Liver (tissue), 3 donors: ENCODE data around the gene GDF10.

Experiments used
- EGR1 ChIP-seq, 2 donors: IDR thresholded peaks; 2 replicates each; pipeline ENCODE4 v1.6.1; 2016 to 2018; ENCODE audit warnings: antibody characterized with exemption in 2 of 2, low read depth in 2 of 2
- FOXA1 ChIP-seq: IDR thresholded peaks from 2 replicates; pipeline ENCODE4 v1.6.1; 2016; ENCODE audit warnings: antibody characterized with exemption
- GABPA ChIP-seq, 2 donors: IDR thresholded peaks in 1 of 2; conservative IDR thresholded peaks in 1 of 2; 2 replicates each; pipeline ENCODE4 v1.6.1; 2016; ENCODE audit warnings: antibody characterized with exemption in 2 of 2, mild to moderate bottlenecking in 1 of 2, moderate library complexity in 1 of 2
- JUND ChIP-seq, 2 donors: IDR thresholded peaks; 2 replicates each; pipeline ENCODE4 v1.6.1; 2016; ENCODE audit warnings: antibody characterized with exemption in 2 of 2
- NR2F2 ChIP-seq: IDR thresholded peaks from 2 replicates; pipeline ENCODE4 v1.6.1; 2016; ENCODE audit warnings: antibody characterized with exemption
- RAD21 ChIP-seq, 2 donors: IDR thresholded peaks; 2 replicates each; pipeline ENCODE4 v1.6.1; 2016; ENCODE audit warnings: antibody characterized with exemption in 2 of 2, mild to moderate bottlenecking in 2 of 2
- RXRA ChIP-seq, 2 donors: IDR thresholded peaks; 2 replicates each; pipeline ENCODE4 v1.6.1; 2017 to 2018; ENCODE audit warnings: antibody characterized with exemption in 2 of 2, mild to moderate bottlenecking in 1 of 2
- SP1 ChIP-seq: IDR thresholded peaks from 2 replicates; pipeline ENCODE4 v1.6.1; 2018; ENCODE audit warnings: antibody characterized with exemption, mild to moderate bottlenecking
- TAF1 ChIP-seq: conservative IDR thresholded peaks from 2 replicates; pipeline ENCODE4 v1.6.1; 2016; ENCODE audit warnings: antibody characterized with exemption, mild to moderate bottlenecking
- TF ChIP-seq, protein P1 (sequence below): fragments of 150-350 bp; IDR thresholded peaks from 2 replicates; pipeline ENCODE4 v1.5.1; 2017; ENCODE audit warnings: improper control_type of control experiment, low read depth, low read length; ENCODE audit not compliant: missing input control
- TF ChIP-seq, protein P2 (sequence below): IDR thresholded peaks from 2 replicates; pipeline ENCODE4 v1.6.1; 2016; ENCODE audit warnings: antibody characterized with exemption, mild to moderate bottlenecking
- TF ChIP-seq, protein P3 (sequence below): IDR thresholded peaks from 2 replicates; pipeline ENCODE4 v1.6.1; 2016; ENCODE audit warnings: antibody characterized with exemption
- TF ChIP-seq, protein P4 (sequence below): IDR thresholded peaks from 2 replicates; pipeline ENCODE4 v1.6.1; 2016; ENCODE audit warnings: antibody characterized with exemption
- donor health status: healthy.
- donor health status: healthy.

DNA sequence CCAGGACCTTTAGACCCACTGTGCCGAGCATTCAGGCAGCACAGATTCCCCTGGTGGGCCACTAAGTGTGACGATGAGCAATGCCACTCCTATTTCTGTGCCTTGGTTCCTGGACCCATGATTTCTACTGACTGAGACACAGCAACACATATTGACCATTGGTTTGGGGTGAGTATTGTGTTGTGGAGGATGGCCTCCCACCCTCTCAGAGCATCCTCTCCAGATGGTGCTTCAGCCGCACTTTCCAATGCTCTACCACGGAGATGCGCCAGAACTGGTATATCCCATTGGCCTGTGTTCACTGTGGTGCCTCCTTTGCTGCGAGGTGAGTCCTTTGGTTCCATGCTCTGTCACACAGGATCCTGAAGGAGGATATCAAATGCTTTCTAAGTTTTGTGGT is 10.1 kb upstream of the GDF10 start:
- TF ChIP-seq, protein P1, sequence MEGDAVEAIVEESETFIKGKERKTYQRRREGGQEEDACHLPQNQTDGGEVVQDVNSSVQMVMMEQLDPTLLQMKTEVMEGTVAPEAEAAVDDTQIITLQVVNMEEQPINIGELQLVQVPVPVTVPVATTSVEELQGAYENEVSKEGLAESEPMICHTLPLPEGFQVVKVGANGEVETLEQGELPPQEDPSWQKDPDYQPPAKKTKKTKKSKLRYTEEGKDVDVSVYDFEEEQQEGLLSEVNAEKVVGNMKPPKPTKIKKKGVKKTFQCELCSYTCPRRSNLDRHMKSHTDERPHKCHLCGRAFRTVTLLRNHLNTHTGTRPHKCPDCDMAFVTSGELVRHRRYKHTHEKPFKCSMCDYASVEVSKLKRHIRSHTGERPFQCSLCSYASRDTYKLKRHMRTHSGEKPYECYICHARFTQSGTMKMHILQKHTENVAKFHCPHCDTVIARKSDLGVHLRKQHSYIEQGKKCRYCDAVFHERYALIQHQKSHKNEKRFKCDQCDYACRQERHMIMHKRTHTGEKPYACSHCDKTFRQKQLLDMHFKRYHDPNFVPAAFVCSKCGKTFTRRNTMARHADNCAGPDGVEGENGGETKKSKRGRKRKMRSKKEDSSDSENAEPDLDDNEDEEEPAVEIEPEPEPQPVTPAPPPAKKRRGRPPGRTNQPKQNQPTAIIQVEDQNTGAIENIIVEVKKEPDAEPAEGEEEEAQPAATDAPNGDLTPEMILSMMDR = no peak
- TF ChIP-seq GABPA (IDR thresholded peaks at IDR 0.05 in 1 of 2, conservative IDR thresholded peaks at IDR 0.05 in 1 of 2) (no peak), FOXA1 (no peak), RAD21 (IDR thresholded peaks at IDR 0.05) (no peak), TAF1 (no peak), SP1 (no peak), JUND (IDR thresholded peaks at IDR 0.05) (no peak), NR2F2 (no peak), RXRA (IDR thresholded peaks at IDR 0.05) (no peak), EGR1 (IDR thresholded peaks at IDR 0.05; ENCODE audit: low read depth in 2 of 2) (no peak)
- TF ChIP-seq, protein P2, sequence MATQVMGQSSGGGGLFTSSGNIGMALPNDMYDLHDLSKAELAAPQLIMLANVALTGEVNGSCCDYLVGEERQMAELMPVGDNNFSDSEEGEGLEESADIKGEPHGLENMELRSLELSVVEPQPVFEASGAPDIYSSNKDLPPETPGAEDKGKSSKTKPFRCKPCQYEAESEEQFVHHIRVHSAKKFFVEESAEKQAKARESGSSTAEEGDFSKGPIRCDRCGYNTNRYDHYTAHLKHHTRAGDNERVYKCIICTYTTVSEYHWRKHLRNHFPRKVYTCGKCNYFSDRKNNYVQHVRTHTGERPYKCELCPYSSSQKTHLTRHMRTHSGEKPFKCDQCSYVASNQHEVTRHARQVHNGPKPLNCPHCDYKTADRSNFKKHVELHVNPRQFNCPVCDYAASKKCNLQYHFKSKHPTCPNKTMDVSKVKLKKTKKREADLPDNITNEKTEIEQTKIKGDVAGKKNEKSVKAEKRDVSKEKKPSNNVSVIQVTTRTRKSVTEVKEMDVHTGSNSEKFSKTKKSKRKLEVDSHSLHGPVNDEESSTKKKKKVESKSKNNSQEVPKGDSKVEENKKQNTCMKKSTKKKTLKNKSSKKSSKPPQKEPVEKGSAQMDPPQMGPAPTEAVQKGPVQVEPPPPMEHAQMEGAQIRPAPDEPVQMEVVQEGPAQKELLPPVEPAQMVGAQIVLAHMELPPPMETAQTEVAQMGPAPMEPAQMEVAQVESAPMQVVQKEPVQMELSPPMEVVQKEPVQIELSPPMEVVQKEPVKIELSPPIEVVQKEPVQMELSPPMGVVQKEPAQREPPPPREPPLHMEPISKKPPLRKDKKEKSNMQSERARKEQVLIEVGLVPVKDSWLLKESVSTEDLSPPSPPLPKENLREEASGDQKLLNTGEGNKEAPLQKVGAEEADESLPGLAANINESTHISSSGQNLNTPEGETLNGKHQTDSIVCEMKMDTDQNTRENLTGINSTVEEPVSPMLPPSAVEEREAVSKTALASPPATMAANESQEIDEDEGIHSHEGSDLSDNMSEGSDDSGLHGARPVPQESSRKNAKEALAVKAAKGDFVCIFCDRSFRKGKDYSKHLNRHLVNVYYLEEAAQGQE = no peak
- TF ChIP-seq, protein P3, sequence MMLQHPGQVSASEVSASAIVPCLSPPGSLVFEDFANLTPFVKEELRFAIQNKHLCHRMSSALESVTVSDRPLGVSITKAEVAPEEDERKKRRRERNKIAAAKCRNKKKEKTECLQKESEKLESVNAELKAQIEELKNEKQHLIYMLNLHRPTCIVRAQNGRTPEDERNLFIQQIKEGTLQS = no peak
- TF ChIP-seq, protein P4, sequence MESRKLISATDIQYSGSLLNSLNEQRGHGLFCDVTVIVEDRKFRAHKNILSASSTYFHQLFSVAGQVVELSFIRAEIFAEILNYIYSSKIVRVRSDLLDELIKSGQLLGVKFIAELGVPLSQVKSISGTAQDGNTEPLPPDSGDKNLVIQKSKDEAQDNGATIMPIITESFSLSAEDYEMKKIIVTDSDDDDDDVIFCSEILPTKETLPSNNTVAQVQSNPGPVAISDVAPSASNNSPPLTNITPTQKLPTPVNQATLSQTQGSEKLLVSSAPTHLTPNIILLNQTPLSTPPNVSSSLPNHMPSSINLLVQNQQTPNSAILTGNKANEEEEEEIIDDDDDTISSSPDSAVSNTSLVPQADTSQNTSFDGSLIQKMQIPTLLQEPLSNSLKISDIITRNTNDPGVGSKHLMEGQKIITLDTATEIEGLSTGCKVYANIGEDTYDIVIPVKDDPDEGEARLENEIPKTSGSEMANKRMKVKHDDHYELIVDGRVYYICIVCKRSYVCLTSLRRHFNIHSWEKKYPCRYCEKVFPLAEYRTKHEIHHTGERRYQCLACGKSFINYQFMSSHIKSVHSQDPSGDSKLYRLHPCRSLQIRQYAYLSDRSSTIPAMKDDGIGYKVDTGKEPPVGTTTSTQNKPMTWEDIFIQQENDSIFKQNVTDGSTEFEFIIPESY = no peak
